ENCODE results near the gene CENPO.

The CENPO gene

DNA sequence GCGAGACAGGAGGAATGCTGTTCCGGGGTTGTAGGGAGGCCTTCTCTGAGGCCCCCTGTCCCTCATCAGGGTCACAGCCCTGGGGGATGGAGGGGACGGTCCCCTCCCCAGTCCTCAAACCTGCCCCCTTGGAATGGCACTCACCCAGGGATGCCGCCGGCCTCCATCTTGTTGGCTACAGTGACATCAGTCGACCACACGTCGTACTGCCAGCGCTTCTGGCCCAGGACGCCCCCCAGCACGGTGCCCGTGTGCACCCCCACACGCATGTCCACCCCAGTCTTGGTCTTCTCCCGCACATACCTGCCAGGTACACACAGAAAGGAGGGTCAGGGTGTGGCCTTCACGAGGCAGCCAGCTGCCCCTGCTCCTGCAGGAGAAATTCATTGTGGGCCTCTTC, 46.5 kb downstream of the CENPO start:
- no peak for DNase-seq (ENCODE audit: low read depth)

GRCh38 chr2:24840164-24840869, 47.1 kb downstream of the CENPO start:
- no peak for DNase-seq (ENCODE audit: low read depth)

DNA sequence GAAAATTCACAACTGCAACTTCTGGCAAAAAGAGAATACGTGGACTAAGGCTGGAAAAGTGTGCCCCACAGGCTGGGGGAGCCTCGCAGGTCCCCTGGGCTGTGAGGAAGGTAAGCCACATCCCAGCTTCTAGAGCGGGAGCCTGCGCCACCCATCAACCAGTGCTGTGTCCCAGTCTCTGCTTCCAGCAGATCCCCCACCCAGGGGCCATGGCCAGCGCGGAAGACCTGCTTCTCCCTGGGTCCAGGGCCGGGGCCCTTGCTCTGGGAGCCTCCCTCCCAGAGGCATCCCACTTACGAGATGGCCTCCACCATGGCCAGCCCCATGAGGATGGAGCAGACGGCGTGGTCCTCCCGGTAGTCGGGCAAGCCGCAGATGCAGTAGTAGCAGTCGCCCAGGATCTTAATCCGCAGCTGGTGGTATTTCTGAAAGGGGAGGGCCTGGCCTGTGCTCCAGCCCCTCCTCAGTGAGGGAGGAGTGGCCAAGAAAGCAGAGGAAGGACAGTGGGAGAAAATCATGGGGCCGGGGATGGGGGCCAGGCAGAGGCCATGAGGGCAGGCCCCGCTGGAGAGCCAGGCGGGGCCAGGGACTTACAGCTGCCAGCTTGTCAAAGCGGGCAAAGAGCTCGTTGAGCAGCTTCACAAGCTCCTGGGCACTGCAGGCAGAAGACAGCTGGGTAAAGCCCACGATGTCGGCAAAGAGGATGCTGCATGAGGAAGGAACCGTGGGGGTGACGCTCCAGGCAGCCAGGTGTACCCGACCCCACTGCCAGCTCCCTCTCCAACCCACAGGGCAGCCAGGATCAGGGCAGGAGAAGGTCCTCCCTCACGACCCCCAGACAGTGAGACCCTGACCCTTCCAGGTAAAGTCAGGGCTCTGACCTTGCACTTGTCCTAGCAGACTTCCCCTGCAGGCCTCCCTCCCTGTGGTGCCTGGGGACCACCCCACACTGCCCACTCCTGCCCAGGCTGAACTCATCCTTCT, 48.0 kb downstream of the CENPO start:
- no peak for DNase-seq (ENCODE audit: low read depth)

DNA sequence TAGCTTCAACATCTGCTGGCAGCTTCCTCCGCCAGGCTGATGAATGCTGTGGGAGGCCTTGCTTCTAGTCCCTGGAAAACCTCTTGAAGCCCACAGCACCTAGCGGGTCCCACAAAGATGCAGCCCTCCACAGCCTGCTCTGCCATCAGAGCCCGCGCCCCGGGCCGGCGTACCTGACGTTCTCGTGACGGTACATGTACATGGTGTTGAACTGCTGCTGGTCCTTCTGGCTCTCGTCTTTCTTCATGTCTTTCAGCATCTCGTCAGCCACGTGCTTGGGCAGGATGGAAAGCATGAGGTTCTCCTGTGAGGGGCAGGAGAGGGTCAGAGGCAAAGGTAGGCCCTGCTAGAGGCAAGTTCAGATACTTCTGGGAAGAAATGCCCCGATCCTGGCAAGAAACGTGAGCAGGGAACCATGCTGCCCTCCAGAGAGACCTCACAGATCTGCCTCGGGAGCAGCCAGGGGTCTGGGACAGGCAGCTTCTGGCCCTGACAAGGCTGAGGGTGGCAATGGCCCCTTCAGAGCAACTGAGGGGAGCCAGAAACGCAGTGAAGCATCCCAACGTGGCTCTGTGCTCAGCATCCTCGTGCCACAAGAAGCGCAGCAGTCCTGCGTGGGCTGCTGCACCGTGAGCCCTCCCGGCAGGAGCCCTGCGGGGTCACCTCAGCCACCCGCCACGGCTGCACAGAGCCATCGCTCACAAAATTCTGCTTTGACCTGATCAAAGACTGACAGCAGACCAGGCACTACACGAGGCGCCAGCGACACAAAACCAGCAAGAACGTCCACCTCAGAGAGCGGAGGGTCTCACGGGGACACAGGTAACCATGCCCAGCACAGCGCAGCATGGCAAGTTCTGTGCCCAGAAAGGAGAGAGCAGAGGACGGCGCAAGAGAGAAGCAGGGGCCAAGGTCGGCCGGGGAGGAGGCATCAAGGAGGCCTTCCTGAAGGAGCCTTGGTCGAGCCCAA, 49.1 kb downstream of the CENPO start:
- no peak for DNase-seq (ENCODE audit: low read depth)

DNA sequence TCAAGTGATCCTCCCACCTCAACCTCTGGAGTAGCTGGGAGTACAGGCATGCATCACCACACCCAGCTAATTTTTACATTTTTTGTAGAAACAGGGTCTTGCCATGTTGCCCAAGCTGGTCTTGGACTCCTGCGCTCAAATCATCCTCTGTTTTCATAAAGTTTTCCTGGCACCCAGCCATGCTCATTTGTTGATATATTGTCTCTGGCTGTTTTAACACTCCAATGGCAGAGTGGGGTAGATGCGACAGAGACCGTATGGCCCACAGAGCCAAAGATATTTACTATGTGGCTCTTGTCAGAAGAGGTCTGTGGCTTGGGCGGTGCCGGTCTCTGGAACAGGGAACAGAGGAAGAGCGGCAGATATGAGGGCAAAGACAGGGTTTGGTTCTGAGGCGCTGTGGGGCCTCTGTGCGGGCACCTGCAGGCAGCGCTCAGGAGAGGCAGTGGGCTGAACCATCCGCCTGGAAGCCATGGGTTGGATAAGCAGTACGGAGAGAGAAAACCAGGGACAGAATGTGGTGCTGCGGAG, 50.2 kb downstream of the CENPO start:
- DNase-seq (ENCODE audit: low read depth): no peak

GRCh38 chr2:24844023-24844685, 50.9 kb downstream of the CENPO start:
- no peak for DNase-seq (ENCODE audit: low read depth)

GRCh38 chr2:24845691-24846090, 52.5 kb downstream of the CENPO start:
- no peak for DNase-seq (ENCODE audit: low read depth)

- no peak for DNase-seq (ENCODE audit: low read depth)
These were observed 57.7 kb downstream of the CENPO start for GRCh38 chr2:24850944-24851343.

GRCh38 chr2:24852026-24852425, 58.8 kb downstream of the CENPO start:
- DNase-seq (ENCODE audit: low read depth): no peak

DNA sequence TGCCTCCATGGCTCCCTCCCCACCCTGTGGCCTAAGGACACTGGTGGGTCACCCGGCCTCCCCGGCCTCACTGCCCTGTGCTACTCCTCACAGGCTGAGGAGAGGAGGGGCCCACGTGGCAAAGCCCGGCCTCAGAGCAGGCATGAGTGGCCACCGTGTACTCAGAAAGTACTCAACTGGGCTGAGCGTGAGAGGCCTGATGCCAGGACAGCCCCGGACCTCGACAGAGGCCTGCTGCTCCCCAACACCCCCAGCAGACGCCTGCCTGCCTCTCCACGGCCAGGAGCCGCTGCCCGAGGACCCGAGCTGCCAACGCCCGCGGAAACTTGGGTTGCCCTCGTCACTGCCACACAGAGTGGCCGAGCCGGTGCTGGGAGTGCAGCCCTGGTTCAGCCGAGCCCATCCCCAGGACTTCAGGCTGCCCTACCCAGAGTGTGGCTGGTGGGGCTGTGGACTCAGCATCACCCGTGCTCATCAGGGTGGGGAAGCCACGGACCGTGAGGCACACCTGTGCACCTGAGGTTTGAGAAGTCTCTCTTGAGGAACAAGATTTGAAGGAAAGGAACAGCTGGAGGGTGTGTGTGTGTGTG, 59.3 kb downstream of the CENPO start:
- no peak for DNase-seq (ENCODE audit: low read depth)

- no peak for DNase-seq (ENCODE audit: low read depth)
These were observed 59.8 kb downstream of the CENPO start for GRCh38 chr2:24853046-24853445.

DNA sequence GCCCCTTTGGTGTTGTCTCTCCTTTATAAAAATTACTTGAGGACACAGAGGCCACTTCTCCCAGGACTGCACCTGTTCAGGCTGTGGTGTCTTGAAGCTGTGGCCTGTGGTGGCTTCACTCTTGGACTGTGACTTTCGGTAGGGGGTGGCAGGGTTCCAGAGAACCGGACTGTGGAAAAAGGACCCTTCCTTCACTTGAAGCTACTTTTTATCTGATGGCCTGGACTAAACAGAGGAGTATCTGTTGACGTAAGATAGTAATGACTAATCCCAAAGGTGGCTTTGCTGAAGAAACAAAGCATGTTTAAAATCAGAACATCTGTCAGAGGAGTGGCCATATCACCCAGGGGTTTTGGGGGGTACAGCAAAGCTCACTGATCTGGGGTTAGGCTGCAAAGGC, 60.8 kb downstream of the CENPO start:
- DNase-seq (ENCODE audit: low read depth): no peak

DNA sequence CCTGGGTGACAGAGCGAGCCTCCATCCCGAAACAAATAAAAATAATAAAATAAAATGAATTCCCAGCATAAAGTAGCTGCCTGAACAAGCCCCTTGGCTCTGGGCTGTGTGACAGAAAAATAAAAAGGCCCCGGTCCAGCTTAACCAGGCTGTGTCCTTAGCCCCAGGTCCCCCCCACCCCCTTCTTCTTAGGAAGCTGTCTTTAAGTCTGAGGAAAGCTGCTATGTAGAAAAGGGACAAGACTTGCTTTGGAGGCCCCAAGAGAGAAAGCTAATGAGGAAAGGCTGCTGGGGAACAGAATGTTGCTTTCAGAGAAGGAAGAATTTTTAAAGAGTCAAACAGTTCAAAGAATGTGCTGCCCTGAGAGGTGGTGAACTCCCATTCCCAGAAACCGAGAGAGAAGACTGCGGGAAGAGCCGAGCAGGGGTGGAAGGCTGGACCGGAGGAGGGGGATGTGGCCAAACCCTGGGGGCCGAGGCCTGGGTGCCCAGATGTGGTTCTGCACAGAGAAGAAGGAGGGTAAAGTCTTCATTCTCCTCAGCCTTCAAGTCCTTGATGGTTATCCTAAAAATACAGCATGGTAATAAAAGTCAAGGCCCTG, 61.9 kb downstream of the CENPO start:
- DNase-seq (ENCODE audit: low read depth): no peak

DNA sequence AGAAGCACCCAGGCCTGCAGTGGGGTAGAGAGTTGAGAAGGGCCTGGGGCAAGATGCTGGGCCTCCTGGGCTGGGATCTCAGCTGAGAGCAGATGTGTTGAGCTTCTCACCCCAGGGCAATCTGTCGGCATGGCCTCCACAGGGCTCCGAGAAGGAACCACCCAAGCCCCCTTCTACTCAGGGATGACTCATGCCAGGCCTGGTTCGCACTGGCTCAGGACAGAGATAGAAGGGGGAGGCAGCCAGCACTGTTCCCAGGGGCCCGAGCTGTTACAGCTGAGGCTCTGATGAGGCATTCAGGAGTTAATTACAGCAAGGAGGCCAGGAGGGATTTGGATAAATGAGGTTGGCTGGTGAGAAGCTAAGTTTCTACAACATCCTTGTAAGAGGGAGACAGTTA, 62.5 kb downstream of the CENPO start:
- DNase-seq (ENCODE audit: low read depth): no peak

DNA sequence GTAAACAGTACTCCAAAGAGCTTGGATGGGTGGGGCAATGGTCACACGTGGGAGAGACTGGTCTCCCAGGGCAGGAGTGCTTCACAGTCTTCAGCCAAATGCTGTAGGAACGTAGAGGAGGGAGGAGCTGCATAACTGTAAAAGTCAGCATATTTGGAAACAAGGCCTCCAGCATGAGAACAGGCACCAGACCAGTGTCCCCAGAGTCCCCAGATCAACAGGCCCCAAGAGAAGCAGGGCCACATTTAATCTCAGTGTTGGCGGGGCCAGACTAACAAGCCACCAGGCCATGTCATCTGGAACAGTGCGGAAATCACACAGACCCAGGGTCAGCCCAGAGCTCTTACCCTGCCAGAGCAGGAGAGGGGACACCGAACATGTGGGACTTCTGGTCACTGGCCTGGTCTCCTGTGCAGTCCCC, 63.6 kb downstream of the CENPO start:
- DNase-seq (ENCODE audit: low read depth): no peak

- no peak for DNase-seq (ENCODE audit: low read depth)
These were observed 64.5 kb downstream of the CENPO start for GRCh38 chr2:24857746-24858145.

DNA sequence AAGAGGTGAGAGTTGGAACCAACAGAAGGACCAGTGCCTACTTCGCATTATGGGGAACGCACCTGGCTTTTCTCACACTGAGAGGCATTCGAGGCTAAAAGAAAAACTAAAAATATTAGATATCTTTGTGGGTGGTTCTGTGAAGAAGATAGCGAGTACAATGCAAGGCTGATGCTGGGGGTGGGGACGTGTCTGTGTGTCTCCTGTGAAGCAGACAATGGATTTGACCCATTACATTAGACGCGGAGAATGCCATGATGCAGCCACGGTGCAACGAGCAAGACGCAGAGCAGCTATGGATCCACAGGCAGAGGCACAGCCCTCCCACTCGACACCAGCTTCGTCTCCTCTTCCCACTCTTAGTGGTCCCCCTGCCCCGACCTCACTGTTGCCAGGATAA, 65.8 kb downstream of the CENPO start:
- no peak for DNase-seq (ENCODE audit: low read depth)

GRCh38 chr2:24859968-24860600, 66.9 kb downstream of the CENPO start:
- no peak for DNase-seq (ENCODE audit: low read depth)

- DNase-seq (ENCODE audit: low read depth): no peak
These were observed 67.4 kb downstream of the CENPO start for GRCh38 chr2:24860631-24861030.

GRCh38 chr2:24861500-24861899, 68.3 kb downstream of the CENPO start:
- DNase-seq (ENCODE audit: low read depth): no peak

Measured in stimulated activated CD8-positive, alpha-beta memory T cell treated with anti-CD3 and anti-CD28 coated beads, Interleukin-12 subunit alpha, Interleukin-12 subunit beta, amount 100 ng/mL, for 1 hour (primary cell).